GM19193 (cell line): ENCODE results near the gene FOXO3.

Source experiments
- POLR2A ChIP-seq: IDR thresholded peaks from 4 replicates; pipeline ENCODE4 v1.6.1; 2011; ENCODE audit not compliant: insufficient read depth, insufficient read length; ENCODE audit errors: extremely low read depth

The FOXO3 gene

DNA sequence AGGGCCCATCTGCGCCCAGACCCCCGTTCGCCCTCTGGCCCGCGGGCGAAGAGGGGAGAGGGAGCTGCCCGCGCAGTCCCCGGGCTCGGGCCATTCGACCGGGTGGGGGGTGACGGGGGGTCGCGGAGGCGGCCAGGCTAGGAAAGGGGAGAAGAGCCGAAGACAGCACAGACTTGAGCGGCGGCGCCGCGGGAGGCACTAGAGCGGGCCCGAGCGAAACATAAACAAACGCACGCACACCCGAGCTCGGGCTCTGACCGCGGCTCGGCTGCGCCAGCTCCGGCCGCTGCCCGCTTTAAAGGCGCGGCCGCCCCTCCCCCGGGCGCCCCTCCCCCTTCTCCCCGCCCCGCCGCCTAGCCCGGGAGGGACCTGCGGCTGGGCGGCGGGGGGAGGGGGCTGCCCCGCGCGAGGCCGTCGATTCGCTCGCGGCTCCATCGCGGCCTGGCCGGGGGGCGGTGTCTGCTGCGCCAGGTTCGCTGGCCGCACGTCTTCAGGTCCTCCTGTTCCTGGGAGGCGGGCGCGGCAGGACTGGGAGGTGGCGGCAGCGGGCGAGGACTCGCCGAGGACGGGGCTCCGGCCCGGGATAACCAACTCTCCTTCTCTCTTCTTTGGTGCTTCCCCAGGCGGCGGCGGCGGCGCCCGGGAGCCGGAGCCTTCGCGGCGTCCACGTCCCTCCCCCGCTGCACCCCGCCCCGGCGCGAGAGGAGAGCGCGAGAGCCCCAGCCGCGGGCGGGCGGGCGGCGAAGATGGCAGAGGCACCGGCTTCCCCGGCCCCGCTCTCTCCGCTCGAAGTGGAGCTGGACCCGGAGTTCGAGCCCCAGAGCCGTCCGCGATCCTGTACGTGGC, at the start of gene FOXO3:
Gene FOXO3 (plus strand): TSS at position 455 of the 846 bp plus-strand sequence. CDS start 292 bp downstream, at position 747.
- TF ChIP-seq POLR2A, result peak; percentile 67

DNA sequence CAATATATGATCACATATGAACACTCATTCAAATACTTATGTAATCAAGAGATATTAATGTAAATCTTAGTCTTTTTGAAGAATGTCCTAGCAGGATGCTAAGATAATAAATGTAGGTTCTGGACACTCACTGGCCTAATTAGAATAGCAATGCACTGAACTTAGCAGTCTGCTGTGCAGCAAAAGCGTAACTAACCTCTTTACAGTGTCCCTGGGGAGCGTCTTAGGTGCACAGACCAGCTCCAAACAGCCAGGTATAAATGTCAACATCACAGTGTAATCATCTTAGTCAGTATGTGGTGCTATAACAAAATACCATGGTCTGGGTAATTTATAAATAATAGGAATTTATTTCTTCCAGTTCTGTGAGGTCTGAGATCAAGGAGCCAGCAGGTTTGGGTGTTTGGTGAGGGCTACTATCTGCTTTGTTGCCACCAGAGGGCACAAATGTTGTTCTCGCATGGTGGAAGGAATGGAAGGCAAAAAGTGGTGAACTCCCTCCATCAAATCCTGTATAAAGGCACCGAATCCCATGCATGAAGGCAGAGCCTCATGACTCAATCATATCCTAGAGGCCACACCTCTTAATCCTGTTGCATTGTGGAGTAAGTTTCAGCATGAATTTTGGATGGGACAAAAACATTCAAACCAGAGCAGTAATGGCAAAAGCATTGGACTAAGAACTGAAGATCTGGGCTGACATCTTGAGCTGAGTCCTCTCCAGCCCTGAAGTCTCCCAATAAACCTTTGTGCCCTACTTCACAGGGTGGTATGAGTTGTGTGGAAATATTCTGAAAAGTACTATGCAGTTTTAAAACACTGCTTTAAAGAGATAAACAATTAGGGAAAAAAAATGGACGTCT, 41.8 kb upstream of the FOXO3 start:
- TF ChIP-seq POLR2A, result no peak

DNA sequence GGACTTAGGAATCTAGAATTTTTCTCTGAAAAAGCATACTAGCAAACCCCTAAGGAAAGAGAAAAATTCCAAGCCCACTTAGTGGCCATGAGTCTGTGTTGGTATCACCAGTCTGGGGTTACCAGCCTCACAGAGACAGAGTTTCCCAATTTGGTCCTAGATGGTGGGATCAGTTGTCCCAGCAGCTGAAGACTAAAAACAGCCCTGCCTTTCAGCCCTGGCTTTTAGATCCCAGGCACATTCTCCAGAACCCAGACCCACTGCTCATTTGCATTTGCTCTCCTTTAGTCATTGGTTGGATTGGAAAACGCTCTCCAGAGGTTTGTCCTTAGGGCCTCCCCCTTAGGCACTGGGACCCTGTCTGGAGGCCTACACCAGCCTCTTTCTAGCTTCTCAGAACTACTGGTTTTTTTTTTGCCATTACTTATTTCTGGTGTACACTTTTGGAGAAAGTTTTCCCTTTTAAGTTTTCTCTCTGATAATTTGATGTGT, 39.1 kb upstream of the FOXO3 start:
- no peak for TF ChIP-seq POLR2A

DNA sequence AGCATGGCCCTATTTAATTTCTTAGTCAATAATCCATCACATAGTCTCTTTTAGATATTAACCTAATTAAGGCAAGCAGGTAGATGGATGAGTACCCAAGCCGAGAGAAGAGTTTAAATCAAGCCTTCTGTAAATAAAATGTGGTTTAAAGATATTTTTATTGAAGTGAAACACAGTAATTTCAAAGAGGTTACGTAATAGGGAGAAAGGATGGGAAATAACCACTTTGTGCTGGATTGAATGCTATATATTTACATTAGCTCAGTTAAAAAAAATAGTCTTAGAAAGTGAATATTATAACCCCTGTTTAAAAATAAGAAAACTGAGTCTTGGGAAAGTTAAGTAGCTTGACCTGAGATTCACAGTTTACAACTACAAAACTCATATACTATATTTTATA, 37.0 kb upstream of the FOXO3 start:
- no peak for TF ChIP-seq POLR2A

DNA sequence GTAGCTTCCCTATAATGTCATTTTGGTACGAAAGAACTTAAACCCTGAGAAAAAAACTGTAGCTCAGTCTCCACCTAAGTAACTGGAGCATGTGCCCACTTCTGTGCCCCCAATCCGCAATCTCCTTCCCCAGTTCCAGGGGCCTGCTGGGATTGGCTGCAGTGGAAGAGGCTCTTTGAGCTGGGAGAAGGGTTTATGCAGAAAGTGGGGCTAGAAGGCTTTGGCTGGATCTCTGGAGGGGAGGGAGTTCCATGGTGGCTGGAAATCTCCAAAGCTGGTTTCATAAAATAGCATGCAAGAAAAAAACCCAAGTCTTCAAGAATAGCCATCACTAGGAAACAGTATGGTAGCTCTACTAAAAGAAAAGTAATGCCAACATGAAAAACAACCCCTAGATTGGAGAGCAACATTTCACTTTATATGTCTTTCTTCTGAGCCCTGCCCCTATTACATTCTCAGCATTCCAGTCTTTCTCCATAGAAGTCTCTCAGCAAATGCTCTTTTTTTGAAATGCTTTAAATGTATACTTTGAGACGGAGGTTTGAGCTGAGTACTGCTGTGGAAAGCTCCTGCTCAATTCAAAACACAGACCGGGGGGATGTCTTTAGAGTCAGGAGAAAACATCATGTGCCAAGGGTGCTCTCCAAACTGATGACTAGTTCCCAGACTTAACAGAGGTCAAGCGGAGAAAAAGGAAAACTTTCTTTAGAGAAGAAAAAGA, 36.0 kb upstream of the FOXO3 start:
- TF ChIP-seq POLR2A, result no peak

DNA sequence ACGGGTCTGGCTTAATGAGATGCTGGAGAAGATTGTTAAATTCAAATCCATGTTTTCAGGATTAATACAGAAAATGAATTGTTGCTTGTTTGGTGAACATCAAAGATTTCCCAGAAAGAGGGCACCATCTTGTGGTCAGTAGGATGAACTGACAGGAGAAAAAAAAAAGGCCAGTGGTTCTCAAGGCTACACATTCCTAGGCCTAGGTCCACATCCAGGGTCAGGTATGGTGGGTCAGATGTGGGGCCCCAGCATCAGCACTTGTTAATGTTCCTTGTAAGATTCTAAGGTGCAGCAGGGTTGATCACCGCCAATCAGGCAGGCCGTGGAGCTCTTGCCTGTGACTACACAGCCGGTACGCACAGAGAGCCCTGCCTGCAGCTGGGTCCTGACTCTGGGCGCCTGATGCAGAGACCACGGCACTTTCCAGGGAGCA, 34.0 kb upstream of the FOXO3 start:
- TF ChIP-seq POLR2A, result no peak

DNA sequence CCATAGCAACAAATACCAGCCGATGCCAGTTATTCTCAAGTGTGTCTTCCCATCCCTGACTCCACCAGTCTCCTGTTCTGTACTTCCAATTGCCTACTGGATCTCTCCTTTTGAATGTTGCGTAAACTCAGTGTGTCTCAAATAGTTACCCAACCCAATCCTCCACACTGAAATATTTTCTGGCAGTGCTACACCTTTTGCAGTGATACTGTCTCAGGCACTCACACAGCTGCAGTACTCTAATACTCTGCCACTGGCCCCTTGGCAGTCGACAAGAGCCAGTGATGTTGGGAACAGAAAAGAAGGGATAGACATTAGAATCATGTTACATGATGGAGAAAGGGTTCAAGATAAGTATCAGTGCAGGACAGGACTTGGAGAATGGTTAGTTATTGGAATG, 31.8 kb upstream of the FOXO3 start:
- no peak for TF ChIP-seq POLR2A

DNA sequence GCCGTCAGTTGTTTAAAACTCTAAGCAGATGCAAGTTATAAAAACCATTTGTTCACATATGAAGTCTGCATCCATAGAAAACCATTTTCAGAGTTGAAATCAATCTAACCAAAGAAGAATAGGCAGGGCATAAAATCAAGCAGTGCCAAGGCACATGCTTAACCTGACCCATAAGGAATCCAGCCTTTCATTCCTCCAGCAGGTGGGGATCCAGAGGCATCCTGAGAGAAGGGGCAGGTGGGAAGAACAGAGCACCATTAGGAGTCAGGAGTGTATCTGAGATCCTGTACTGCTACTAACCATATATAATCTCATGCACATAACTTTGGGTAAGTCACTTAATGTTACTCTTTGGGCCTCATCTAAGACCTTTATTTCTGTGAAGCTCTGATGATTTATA, 29.4 kb upstream of the FOXO3 start:
- no peak for TF ChIP-seq POLR2A

DNA sequence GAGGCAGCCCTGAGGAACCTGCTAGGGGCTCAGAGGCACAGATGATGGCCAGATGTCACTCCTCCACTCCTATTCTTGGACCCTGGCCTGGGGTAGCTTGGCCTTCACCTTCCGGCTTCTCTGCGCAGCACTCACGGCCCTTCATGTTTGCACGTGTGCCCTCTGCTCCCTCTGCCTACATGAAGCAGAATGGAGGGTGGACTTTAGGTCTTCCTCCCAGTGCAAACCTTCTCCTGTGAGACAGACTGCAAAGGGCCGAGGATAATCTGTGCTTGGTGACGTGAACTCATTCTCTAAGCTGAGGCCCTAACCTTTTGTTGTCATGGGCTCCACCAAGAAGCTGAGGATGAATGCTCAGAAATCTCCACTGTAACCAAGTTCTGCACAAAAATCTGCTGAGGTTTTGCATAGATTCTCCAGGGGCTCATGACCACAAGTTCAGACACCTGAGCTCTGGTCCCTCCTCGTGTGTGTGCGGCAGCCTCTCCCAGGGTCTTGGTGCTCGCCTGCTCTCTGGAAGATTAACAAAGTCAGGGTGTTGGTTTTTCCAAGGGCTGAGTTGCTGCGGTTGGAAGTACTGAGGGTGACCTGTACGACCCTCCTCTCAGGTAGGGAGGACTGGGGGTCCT, 25.5 kb upstream of the FOXO3 start:
- TF ChIP-seq POLR2A, result no peak

DNA sequence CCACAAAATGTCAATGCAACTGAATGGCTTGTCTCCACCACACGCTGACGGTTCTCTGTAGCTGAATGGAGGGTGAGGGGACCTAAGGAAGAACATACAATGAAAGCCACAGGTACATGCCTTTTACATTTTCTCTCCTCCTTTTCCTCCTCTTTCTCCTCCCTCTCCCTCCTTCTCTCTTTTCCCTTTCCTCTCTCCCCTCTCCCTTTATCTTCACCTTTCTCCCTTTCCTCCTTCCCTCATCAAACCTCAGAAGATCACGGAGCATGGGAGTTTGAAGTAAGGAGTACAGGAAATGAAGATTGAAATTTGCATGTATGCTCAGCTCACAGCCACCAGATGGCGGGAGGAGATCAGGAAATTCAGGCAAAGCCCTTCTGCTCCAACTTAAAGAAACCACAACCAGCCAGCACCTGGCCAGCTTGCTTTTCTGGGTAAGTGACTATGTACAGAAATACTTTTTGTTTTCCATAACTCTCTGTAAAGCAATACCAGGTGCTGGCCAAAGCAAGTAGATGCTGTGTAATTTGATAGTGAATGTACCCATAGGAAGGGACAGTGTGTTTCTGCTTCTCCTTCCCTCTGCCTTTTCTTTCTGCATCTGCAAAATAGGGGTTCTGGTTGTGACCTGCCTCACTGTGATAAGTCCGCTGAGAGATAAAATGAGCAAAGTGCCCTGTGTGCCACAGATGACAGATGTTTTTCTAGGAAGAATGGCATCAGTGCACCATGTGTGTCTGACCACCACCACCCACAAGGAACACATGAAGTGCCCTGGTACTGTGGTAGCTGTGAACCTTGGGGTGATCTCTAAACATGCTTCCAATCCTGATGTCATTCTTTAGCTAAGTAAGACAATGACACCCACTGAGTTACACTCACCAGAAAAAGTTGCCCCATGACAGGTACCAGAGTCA, 18.6 kb upstream of the FOXO3 start:
- no peak for TF ChIP-seq POLR2A

DNA sequence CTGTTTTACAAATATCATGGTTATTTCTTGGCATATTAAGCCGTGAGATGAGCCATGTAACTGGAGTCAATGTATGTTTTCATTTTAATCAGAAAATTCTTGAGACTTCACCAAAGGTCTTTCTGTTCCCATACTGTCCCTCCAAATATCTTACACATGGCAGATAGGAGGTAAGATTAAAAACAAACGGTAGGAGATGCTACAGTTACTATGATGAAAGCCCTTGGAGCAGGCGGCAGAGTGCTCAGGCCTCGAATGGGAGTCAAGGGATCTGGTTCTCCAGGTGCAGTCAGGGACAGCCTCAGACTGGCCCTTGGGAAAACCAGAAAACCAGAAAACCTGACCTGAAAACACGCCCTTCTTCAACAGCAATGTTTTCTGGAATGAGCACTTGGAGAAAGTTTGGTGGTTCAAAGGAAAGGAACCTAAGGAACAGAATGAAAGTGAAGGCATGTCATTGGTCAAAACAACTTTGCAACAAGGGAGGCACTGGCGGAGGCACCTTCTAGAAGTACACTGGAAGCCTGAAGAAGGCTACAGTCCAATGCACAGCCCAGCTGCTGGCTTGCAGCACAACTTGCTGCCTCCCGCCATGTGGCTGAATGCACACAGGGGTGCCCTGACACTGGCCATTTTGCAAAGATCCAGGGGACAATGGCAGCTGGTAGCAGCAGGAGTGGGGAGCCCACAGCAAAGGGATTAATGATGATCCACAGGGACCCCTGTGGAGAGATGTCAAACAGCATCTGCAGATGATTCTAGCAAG, 17.4 kb upstream of the FOXO3 start:
- no peak for TF ChIP-seq POLR2A

DNA sequence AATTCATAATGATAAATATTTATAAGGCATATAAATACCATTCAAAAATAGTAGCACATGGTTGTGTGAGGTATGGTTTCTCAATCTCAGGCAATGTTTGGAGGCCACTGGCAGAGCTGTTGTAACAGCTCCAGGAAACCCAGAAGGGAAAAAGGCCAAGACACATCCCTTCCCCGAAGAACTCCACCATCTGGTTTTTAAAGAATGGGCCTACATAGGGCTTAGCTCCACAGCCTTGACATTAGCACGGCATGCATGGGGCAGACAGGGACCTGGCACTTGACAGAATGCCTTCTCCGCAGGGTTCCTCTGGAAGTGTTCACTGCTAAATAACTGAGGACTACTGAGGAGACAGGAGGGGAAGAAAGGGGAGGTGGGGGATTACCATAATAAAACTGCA, 16.1 kb upstream of the FOXO3 start:
- no peak for TF ChIP-seq POLR2A

DNA sequence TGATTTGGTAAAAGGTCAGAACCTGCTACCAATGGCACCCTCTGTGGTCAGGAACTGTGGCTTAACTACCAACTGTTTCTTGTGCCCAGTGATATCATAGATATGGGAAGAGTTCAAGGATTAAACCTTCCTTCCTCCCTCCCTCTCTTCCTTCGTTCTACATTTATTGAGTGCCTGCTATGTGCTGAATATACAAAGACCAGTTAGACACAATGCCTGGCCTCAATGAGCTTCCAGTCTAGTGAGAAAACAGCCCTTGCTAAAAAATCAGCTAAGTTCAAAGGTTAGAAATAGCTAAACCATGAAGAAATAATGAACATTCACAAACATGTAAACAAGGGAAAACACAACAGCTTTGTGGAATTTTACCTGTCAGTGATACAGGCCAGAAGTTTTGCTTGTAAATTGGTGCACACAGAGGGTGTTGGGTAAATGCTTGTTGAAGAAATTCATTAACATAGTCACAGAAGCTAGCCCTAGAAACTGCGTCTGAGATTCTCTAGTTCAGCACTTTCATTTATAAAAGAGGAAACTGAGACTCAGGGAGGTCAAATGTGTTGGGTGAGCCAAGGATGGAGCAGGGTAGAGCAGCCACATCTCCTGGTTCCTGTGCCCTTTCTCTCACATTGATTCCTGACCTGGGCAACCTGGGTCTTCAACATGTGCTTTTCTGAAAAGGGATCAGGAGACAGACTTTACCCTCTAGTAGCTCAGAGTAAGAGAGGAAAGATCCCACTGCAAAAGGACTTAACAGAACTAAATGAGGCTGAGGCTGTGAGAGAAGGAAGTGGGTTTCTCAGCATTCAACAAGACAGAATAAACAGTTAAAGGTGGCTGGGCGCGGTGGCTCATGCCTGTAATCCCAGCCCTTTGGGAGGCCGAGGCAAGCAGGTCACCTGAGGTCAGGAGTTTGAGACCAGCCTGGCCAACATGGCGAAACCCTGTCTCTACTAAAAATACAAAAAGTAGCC, 14.4 kb upstream of the FOXO3 start:
- no peak for TF ChIP-seq POLR2A
